ENCODE measurements around the gene ST6GALNAC1. TPM values are rescaled to one million over a fixed set of nuclear protein-coding genes. Genes with fewer than 3 reads are reported as not detected.

Gene ST6GALNAC1
- total RNA-seq, 1 donor from 2014 or later, result 3.1 TPM

GRCh38 chr17:76593384-76593826, 50.2 kb downstream of the ST6GALNAC1 start:
- Histone ChIP-seq H3K9me3 (replicated peaks) (no peaks in the 10 kb centered on the region), H3K27me3 (ENCODE audit: low read depth) (peaks cover 15% of the 10 kb centered on the region), H3K4me3 (no peak overlapping the region), H3K36me3 (no peaks in the 10 kb centered on the region), H3K27ac (replicated peaks) (no peak overlapping the region), H3K4me1 (no peaks in the 10 kb centered on the region)
- DNase-seq, result no peak
- intact Hi-C loops (cut with micrococcal nuclease), result no loop called here
- no peak for TF ChIP-seq CTCF (IDR thresholded peaks at IDR 0.05; ENCODE audit: borderline replicate concordance)

- H3K36me3 ChIP-seq, result no peaks in the 10 kb centered on the region
- H3K4me1 ChIP-seq, result peaks cover 29% of the 10 kb centered on the region
- peaks cover 41% of the 10 kb centered on the region for H3K27me3 ChIP-seq (ENCODE audit: low read depth)
- intact Hi-C loops (cut with micrococcal nuclease), result no loop called here
- no peak for TF ChIP-seq CTCF (IDR thresholded peaks at IDR 0.05; ENCODE audit: borderline replicate concordance)
- no peak overlapping the region for H3K4me3 ChIP-seq
- no peaks in the 10 kb centered on the region for H3K9me3 ChIP-seq (replicated peaks)
- DNase-seq, result no peak
- H3K27ac ChIP-seq (replicated peaks), result no peak overlapping the region
These were observed 55.4 kb downstream of the ST6GALNAC1 start for GRCh38 chr17:76588182-76588581.

GRCh38 chr17:76586741-76587487, 56.6 kb downstream of the ST6GALNAC1 start:
- Histone ChIP-seq H3K9me3 (replicated peaks) (no peaks in the 10 kb centered on the region), H3K36me3 (no peaks in the 10 kb centered on the region), H3K4me3 (no peak overlapping the region), H3K27me3 (ENCODE audit: low read depth) (peaks cover 41% of the 10 kb centered on the region), H3K27ac (replicated peaks) (no peak overlapping the region), H3K4me1 (peaks cover 29% of the 10 kb centered on the region)
- no peak for TF ChIP-seq CTCF (IDR thresholded peaks at IDR 0.05; ENCODE audit: borderline replicate concordance)
- intact Hi-C loops (cut with micrococcal nuclease), result no loop called here
- DNase-seq, result no peak

- peaks cover 34% of the 10 kb centered on the region for H3K27me3 ChIP-seq (ENCODE audit: low read depth)
- H3K36me3 ChIP-seq, result no peaks in the 10 kb centered on the region
- peak; percentile 69 for DNase-seq
- peaks cover 29% of the 10 kb centered on the region for H3K4me1 ChIP-seq
- TF ChIP-seq CTCF (IDR thresholded peaks at IDR 0.05; ENCODE audit: borderline replicate concordance), result peak; percentile 63
- H3K27ac ChIP-seq (replicated peaks), result peak within 1 kb of the TSS; percentile 68
- peak within 1 kb of the TSS; percentile 82 for H3K4me3 ChIP-seq
- intact Hi-C loops (cut with micrococcal nuclease), result no loop called here
- H3K9me3 ChIP-seq (replicated peaks), result no peaks in the 10 kb centered on the region
These were observed 57.6 kb downstream of the ST6GALNAC1 start, which contains the start of gene ST6GALNAC2 for GRCh38 chr17:76585649-76586593. ST6GALNAC2 (minus strand) TSS chr17:76585860; CDS start chr17:76585808, 52 bp downstream.

GRCh38 chr17:76585033-76585648, 58.4 kb downstream of the ST6GALNAC1 start:
- DNase-seq, result no peak
- no peak for TF ChIP-seq CTCF (IDR thresholded peaks at IDR 0.05; ENCODE audit: borderline replicate concordance)
- Histone ChIP-seq H3K9me3 (replicated peaks) (no peaks in the 10 kb centered on the region), H3K4me3 (peak overlapping the region; percentile 82), H3K4me1 (peaks cover 29% of the 10 kb centered on the region), H3K27me3 (ENCODE audit: low read depth) (peaks cover 32% of the 10 kb centered on the region), H3K36me3 (no peaks in the 10 kb centered on the region), H3K27ac (replicated peaks) (peak overlapping the region; percentile 68)
- intact Hi-C loops (cut with micrococcal nuclease), result no loop called here
